Left lung (tissue), 10 donors: Measurements from ENCODE around the gene QRICH1. TPM values are rescaled to one million over a fixed set of nuclear protein-coding genes. Genes with fewer than 3 reads are reported as not detected.
"Not testable (repeated sequence)": the region's sequence is repeated elsewhere in the genome, so short reads cannot be mapped to it uniquely, and the experiment has no call there.

Experiments
- ATAC-seq: fragments of 200-7000 bp; cut with Tn5 transposase; one replicate; pipeline ENCODE4 v1.9.1; 2020; ENCODE audit warnings: moderate library complexity
- DNase-seq, 4 donors: peaks; one replicate each; pipeline ENCODE4 v3.0.0-alpha.2; 2013 to 2020
- H3K27ac ChIP-seq, 2 donors: fragments of 200-600 bp; sonication (generic) in 1 of 2; one replicate each; pipeline versions ENCODE4 v1.5.0 to v1.8.0; 2020 to 2021
- H3K27me3 ChIP-seq, 2 donors: fragments of 200-600 bp; sonication (generic) in 1 of 2; one replicate each; pipeline versions ENCODE4 v1.5.0 to v1.8.0; 2020 to 2021
- H3K36me3 ChIP-seq, 2 donors: fragments of 200-600 bp; sonication (generic) in 1 of 2; one replicate each; pipeline versions ENCODE4 v1.5.0 to v1.8.0; 2020 to 2021
- H3K4me1 ChIP-seq, 2 donors: fragments of 200-600 bp; one replicate each; pipeline ENCODE4 v1.8.0; 2021
- H3K4me3 ChIP-seq, 2 donors: fragments of 200-600 bp; sonication (generic) in 1 of 2; one replicate each; pipeline versions ENCODE4 v1.5.0 to v1.8.0; 2020 to 2021; ENCODE audit warnings: mild to moderate bottlenecking in 1 of 2
- H3K9me3 ChIP-seq, 2 donors: fragments of 200-600 bp; sonication (generic) in 1 of 2; one replicate each; pipeline versions ENCODE4 v1.5.0 to v1.8.0; 2020 to 2021
- intact Hi-C, 2 donors: fragments of 100-400 bp; cut with DNase I; formaldehyde crosslinking; loops; one replicate each; pipeline versions ENCODE4 v1.11.2 to v1.14.2; 2022
- polyA plus RNA-seq, 6 donors: library from polyadenylated mRNA; unstranded; fragments of 120-200 nt; gene quantifications; one replicate each; pipeline ENCODE4 v1.2.1, GENCODE V29; 2013; ENCODE audit not compliant: insufficient read length in 6 of 6
- total RNA-seq, 2 donors: library from RNA; stranded (reverse); fragmentation: NEBNext Ultra II Directional; extraction: Animal tissue kit (Norgen Biotek cat#: 25700); gene quantifications; one replicate each; pipeline ENCODE4 v1.2.1, GENCODE V29; 2021
- TF ChIP-seq, protein P1 (sequence below), 2 donors: fragments of 200-600 bp; sonication (generic) in 1 of 2; IDR thresholded peaks; one replicate each; pipeline versions ENCODE4 v1.5.0 to v1.8.0; 2021; ENCODE audit warnings: antibody characterized with exemption in 2 of 2
- donor health status: DM: no; HTN: yes; CAD: no.
- donor health status: DM: no; HTN: no; CAD: no.

The QRICH1 gene
- total and polyA plus RNA-seq, 8 donors, result 71.6 to 85.8 (median 77.6) TPM

DNA sequence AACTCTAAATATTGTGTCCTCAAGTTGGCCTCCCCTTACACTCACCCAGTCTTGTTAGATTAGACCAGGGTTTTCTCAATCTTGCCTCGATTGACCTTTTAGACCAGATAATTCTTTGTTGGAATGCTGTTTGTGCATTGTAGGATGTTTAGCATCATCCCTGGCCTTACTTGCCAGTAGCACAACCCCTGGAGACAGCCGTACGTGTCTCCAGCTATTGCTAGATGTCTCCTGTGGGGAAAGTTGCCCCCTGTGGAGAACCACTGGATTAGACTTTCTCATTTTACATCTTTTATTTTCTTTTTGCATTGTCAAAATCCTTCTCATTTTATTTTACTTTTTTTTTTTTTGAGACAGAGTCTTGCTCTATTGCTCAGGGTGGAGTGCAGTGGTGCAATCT, 84.5 kb downstream of the QRICH1 start:
- DNase-seq, result no peak
- no peak overlapping the region for H3K27ac ChIP-seq
- peaks cover 0 to 34% of the 10 kb centered on the region in 2 donors for H3K36me3 ChIP-seq
- H3K4me1 ChIP-seq, result peaks cover 6 to 29% of the 10 kb centered on the region in 2 donors
- ATAC-seq, result no peak
- intact Hi-C loops, result no loop called here
- TF ChIP-seq, protein P1, sequence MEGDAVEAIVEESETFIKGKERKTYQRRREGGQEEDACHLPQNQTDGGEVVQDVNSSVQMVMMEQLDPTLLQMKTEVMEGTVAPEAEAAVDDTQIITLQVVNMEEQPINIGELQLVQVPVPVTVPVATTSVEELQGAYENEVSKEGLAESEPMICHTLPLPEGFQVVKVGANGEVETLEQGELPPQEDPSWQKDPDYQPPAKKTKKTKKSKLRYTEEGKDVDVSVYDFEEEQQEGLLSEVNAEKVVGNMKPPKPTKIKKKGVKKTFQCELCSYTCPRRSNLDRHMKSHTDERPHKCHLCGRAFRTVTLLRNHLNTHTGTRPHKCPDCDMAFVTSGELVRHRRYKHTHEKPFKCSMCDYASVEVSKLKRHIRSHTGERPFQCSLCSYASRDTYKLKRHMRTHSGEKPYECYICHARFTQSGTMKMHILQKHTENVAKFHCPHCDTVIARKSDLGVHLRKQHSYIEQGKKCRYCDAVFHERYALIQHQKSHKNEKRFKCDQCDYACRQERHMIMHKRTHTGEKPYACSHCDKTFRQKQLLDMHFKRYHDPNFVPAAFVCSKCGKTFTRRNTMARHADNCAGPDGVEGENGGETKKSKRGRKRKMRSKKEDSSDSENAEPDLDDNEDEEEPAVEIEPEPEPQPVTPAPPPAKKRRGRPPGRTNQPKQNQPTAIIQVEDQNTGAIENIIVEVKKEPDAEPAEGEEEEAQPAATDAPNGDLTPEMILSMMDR (IDR thresholded peaks at IDR 0.05), result no peak
- no peak overlapping the region for H3K4me3 ChIP-seq
- H3K9me3 ChIP-seq, result no peaks in the 10 kb centered on the region
- no peaks in the 10 kb centered on the region for H3K27me3 ChIP-seq

DNA sequence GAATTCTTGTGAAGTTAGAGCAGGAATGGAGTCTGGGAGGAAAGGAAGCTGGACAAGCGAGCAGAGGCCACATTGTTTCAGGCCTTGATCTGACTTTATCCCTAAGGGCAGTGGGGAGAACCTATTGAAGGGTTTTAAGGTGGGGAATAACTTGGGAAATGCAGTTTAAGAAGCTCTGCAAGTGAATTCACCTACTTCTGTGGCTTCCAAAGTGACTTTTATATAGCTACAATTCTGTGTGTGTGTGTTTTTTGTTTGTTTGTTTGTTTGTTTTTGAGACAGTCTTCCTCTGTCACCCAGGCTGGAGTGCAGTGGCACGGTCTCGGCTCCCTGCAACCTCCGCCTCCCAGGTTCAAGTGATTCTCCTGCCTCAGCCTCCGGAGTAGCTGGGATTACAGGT, 85.2 kb downstream of the QRICH1 start:
- ATAC-seq, DNase-seq, intact Hi-C loops, H3K9me3 ChIP-seq, H3K27me3 ChIP-seq: not testable (repeated sequence)
- Histone ChIP-seq H3K27ac (peak overlapping the region; percentile 95 to 98), H3K4me3 (peak overlapping the region in 1 of 2 donors; percentile 98), H3K36me3 (peaks cover 0 to 26% of the 10 kb centered on the region in 2 donors), H3K4me1 (peaks cover 6 to 29% of the 10 kb centered on the region in 2 donors)

DNA sequence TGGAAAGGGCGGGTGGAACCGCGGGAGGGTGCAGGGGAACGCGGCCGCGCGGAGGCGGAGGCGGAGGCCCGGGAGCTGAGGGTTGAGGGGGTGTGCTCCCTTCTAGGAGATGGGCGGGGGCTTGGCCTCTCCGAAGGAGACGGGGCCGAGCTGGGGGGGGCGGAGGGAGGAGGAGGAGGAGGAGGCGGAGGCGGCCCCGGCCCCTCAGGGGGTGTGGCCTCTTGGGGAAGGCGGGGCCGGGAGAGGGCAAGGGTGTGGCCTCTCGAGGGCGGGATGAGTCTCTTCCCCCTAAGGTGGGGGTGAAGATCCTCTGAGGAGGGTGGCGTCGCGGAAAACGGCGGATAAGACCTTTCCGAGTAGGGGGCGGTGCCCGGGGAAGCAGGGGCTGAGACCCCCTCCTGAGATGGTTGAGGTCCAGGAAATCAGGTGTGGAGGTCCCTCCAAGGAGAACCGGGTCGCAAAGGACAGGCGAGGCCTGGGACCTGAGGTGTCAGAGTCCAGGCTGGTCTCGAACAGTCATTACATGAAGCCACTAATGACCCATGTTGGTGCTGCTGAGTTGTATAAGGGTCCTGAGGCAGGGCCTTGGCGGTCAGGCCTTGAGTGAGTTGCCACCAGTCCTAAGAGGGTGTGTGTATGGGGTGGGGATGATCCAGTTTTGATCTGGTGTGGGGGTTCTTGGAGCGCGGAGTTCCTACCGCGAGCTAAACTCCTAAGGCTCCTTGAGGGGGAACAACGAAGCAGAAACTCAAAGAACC, 85.9 kb downstream of the QRICH1 start:
- Histone ChIP-seq H3K27ac (peak overlapping the region; percentile 95 to 98), H3K4me3 (peak overlapping the region; percentile 66 to 98), H3K27me3 (no peaks in the 10 kb centered on the region), H3K36me3 (peaks cover 0 to 19% of the 10 kb centered on the region in 2 donors), H3K9me3 (no peaks in the 10 kb centered on the region), H3K4me1 (peaks cover 6 to 29% of the 10 kb centered on the region in 2 donors)
- DNase-seq, result peak; percentile 70 to 99 (median 92)
- peak; percentile 84 for ATAC-seq
- intact Hi-C loops, result no loop called here
- TF ChIP-seq, protein P1 (IDR thresholded peaks at IDR 0.05), result no peak

- DNase-seq, result peak; percentile 92 to 99 (median 98)
- Histone ChIP-seq H3K27me3 (no peaks in the 10 kb centered on the region), H3K4me1 (peaks cover 6 to 29% of the 10 kb centered on the region in 2 donors), H3K36me3 (peaks cover 0 to 12% of the 10 kb centered on the region in 2 donors), H3K27ac (peak within 1 kb of the TSS; percentile 95 to 98), H3K4me3 (peak within 1 kb of the TSS; percentile 66 to 98), H3K9me3 (no peaks in the 10 kb centered on the region)
- ATAC-seq, result peak; percentile 93
- intact Hi-C loops, result no loop called here
- TF ChIP-seq, protein P1 (IDR thresholded peaks at IDR 0.05), result peak in 1 of 2 donors; percentile 11
Observed at GRCh38 chr3:49007068-49007770, 86.7 kb downstream of the QRICH1 start, which contains the start of gene WDR6. Gene WDR6, plus strand, starts transcription at chr3:49007391. Its CDS starts 41 bp downstream, at chr3:49007432.

GRCh38 chr3:49006408-49007067, 87.3 kb downstream of the QRICH1 start:
- ATAC-seq (peak; percentile 16), DNase-seq (peak in 3 of 4 donors; percentile 52 to 86 (median 58))
- Histone ChIP-seq H3K4me3 (peak overlapping the region; percentile 66 to 98), H3K36me3 (peaks cover 0 to 5% of the 10 kb centered on the region in 2 donors), H3K4me1 (peaks cover 6 to 29% of the 10 kb centered on the region in 2 donors), H3K9me3 (no peaks in the 10 kb centered on the region), H3K27ac (peak overlapping the region; percentile 95 to 98), H3K27me3 (no peaks in the 10 kb centered on the region)
- TF ChIP-seq, protein P1 (IDR thresholded peaks at IDR 0.05), result no peak
- intact Hi-C loops, result no loop called here
